Measurements from ENCODE around the gene PCNX4. TPM values are rescaled to one million over a fixed set of nuclear protein-coding genes. Genes with fewer than 3 reads are reported as not detected.

Gene PCNX4
- total RNA-seq, 2 donors from 2014 or later: 19.7 to 23.6 TPM

- H3K27ac ChIP-seq: no peak overlapping the region
- no peaks in the 10 kb centered on the region for H3K9me3 ChIP-seq
- no peaks in the 10 kb centered on the region for H3K27me3 ChIP-seq
- intact Hi-C loops (cut with DNase I): no loop called here
- H3K4me1 ChIP-seq: no peaks in the 10 kb centered on the region
- H3K9ac ChIP-seq (ENCODE audit: low read depth in 2 of 2, low read length in 2 of 2): no peak overlapping the region
- H3K4me3 ChIP-seq: no peak overlapping the region
- no peak for DNase-seq
- no peak for TF ChIP-seq CTCF (IDR thresholded peaks at IDR 0.05)
- H3K36me3 ChIP-seq: no peaks in the 10 kb centered on the region
These were observed 87.7 kb downstream of the PCNX4 start for GRCh38 chr14:60179431-60179869.

GRCh38 chr14:60183138-60183537, 91.4 kb downstream of the PCNX4 start:
- H3K4me1 ChIP-seq: no peaks in the 10 kb centered on the region
- no peak overlapping the region for H3K9ac ChIP-seq (ENCODE audit: low read depth in 2 of 2, low read length in 2 of 2)
- no peak overlapping the region for H3K4me3 ChIP-seq
- intact Hi-C loops (cut with DNase I): loop anchor here (5.0 to 10.0 kb wide), 3 partner anchors 116 to 548 kb away; no protein-coding TSS in a partner anchor
- no peaks in the 10 kb centered on the region for H3K36me3 ChIP-seq
- no peaks in the 10 kb centered on the region for H3K9me3 ChIP-seq
- no peaks in the 10 kb centered on the region for H3K27me3 ChIP-seq
- H3K27ac ChIP-seq: no peak overlapping the region
- no peak for DNase-seq
- TF ChIP-seq CTCF (IDR thresholded peaks at IDR 0.05): no peak

DNA sequence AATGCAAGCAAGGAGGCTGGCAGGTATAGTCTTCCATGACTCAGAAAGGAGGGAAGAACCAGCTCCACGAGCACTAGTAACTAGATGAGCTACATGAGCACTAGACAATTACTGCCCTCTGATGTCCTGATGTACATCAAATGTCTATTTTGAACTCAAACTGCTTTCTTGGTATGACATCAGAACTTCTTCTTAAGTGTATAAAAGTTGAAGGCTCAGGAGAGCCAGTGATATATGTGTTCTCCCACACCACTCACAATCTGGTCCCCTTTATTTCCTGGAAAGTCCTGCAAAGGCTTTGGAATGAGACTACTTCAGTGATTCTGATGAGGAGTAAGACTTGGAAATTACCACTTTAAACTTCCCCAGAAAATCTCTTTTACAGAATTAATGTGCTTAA, 92.0 kb downstream of the PCNX4 start:
- Histone ChIP-seq H3K9ac (ENCODE audit: low read depth in 2 of 2, low read length in 2 of 2) (no peak overlapping the region), H3K9me3 (no peaks in the 10 kb centered on the region), H3K4me3 (peak overlapping the region; percentile 29), H3K27ac (no peak overlapping the region), H3K4me1 (no peaks in the 10 kb centered on the region), H3K36me3 (no peaks in the 10 kb centered on the region), H3K27me3 (no peaks in the 10 kb centered on the region)
- DNase-seq: no peak
- no peak for TF ChIP-seq CTCF (IDR thresholded peaks at IDR 0.05)
- intact Hi-C loops (cut with DNase I): loop anchor here (5.0 to 10.0 kb wide), 3 partner anchors 116 to 549 kb away; no protein-coding TSS in a partner anchor

DNA sequence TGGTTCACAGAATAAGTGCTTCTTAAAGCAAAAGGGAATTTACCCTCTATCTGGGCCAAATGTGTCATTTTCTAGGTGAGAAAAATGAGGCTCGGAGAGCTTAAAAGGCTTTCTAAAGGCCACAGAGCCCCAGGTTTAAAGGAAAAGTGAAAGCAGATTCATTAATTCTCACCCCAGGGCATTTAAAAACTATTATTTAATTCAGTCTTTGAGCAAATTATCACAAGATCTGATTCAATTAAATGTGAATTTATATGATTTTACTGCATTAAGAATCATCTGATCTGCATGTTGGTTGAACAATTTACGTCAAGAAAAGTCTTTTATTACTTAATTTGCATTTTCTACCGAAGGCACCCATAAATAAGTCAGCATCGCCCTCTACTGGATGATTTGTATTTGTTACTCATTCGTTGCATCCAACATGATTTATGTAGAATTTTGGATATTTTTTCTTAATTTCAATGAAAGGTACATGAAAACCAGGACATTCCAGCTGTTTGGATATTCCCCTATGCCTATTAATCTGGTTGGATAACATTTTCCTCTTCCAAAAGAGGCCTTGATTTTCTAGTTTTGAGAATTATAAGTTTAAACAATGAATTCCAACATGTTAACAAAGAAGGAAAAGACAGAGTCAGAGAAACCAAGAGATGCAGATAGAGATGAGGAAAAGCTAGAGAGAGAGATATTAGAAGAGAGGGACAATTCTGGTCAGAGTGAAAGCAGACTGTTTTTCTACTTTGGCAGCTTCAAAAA, 92.6 kb downstream of the PCNX4 start:
- intact Hi-C loops (cut with DNase I): loop anchor here (5.0 to 10.0 kb wide), 3 partner anchors 117 to 550 kb away; no protein-coding TSS in a partner anchor
- DNase-seq: no peak
- no peak overlapping the region for H3K27ac ChIP-seq
- peak; percentile 65 for TF ChIP-seq CTCF (IDR thresholded peaks at IDR 0.05)
- no peaks in the 10 kb centered on the region for H3K4me1 ChIP-seq
- no peaks in the 10 kb centered on the region for H3K36me3 ChIP-seq
- H3K27me3 ChIP-seq: no peaks in the 10 kb centered on the region
- no peaks in the 10 kb centered on the region for H3K9me3 ChIP-seq
- peak overlapping the region; percentile 29 for H3K4me3 ChIP-seq
- H3K9ac ChIP-seq (ENCODE audit: low read depth in 2 of 2, low read length in 2 of 2): no peak overlapping the region

- H3K4me1 ChIP-seq: no peaks in the 10 kb centered on the region
- no peaks in the 10 kb centered on the region for H3K9me3 ChIP-seq
- DNase-seq: no peak
- no peaks in the 10 kb centered on the region for H3K27me3 ChIP-seq
- H3K36me3 ChIP-seq: no peaks in the 10 kb centered on the region
- H3K9ac ChIP-seq (ENCODE audit: low read depth in 2 of 2, low read length in 2 of 2): no peak overlapping the region
- H3K27ac ChIP-seq: no peak overlapping the region
- TF ChIP-seq CTCF (IDR thresholded peaks at IDR 0.05): no peak
- intact Hi-C loops (cut with DNase I): loop anchor here (5.0 to 10.0 kb wide), 3 partner anchors 118 to 550 kb away; no protein-coding TSS in a partner anchor
- H3K4me3 ChIP-seq: no peak overlapping the region
These were observed 93.3 kb downstream of the PCNX4 start for GRCh38 chr14:60184905-60185555.
